ENCODE results near the gene HIVEP3. TPM values are rescaled to one million over a fixed set of nuclear protein-coding genes. Genes with fewer than 3 reads are reported as not detected.

The HIVEP3 gene
- total RNA-seq, 1 experiment from 2014 or later, result 0.17 TPM

DNA sequence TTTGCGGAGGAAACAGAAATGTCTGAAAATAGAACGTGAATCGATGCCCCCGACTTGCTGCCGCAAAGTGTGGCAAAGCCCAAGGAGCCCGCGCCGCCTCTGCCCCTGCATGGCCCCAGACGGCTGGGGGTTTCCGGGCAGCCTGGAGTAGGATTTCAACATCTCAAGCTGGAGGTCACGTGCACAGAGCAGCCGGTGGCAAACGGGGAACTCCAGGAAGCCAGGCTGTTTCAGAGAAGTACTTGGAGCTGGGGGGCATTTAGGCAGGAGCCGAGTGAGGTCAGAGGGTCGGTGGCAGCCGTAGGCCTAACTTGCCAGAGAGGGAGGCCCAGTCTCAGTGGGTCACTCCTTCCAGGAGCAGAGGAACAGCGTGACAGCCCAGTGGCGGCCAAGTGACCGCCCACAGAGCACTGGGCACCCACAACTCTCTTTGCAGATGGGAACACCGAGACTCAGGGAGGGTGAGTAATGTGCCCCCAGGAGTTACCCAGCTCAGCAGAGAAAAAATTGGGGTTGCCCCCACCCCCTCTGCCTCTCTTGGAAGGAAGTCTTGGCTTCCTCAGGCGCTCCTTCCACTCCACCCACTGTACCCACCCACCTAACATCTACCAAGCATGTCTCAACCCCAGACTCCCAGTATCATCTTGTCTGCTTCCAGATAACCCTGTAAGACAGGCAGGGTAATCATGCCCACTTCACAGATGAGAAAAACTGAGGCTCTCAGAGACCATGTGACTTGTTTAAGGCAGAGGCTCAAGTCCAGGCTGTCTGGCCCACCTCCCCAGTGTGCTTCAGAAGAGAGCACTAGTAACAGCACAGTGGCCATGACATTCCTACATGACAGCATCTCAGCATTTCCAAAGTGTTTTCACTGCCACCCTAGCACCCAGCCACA, 179.4 kb downstream of the HIVEP3 start:
- DNase-seq (ENCODE audit: extremely low read depth, low read depth), result no peak

DNA sequence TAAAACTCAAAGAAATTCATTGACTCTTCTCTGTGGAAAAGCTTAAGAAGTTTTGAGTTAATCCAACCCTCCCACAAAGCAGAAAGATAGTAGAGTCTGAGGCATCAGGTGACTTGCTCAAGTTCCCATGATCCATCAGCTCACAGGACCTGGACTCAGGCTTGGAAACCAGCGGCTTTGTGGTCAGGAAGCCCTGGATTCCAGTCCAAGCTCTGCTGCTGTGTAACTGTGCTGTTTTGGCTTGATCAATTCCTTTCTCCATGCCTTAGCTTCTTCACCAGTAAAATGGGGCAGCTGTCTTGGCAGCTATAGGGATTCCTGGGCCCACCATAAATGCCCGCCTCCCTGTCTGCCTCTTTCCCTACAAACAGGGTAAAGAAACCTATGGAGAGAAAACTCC, 180.2 kb downstream of the HIVEP3 start:
- DNase-seq (ENCODE audit: extremely low read depth, low read depth), result no peak

DNA sequence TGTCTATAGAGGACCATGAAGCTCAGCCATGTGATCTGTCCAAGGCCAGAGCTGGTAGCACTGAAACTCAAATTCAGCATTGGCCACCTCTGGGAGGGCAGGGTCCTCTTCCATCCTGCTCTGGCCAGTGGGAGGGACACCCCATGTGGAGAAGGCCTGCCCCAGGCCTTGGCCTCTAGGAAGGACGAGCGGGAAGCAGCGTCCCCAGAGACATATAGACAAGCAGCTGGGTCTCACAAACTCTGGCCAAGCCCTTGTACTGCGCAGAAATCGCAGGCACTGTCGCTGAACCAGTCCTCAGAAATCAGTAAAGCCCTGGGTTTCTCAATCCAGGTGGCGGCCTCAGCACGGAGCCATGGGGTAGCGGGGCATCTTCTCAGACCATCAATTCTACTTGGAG, 180.7 kb downstream of the HIVEP3 start:
- DNase-seq (ENCODE audit: extremely low read depth, low read depth), result no peak

DNA sequence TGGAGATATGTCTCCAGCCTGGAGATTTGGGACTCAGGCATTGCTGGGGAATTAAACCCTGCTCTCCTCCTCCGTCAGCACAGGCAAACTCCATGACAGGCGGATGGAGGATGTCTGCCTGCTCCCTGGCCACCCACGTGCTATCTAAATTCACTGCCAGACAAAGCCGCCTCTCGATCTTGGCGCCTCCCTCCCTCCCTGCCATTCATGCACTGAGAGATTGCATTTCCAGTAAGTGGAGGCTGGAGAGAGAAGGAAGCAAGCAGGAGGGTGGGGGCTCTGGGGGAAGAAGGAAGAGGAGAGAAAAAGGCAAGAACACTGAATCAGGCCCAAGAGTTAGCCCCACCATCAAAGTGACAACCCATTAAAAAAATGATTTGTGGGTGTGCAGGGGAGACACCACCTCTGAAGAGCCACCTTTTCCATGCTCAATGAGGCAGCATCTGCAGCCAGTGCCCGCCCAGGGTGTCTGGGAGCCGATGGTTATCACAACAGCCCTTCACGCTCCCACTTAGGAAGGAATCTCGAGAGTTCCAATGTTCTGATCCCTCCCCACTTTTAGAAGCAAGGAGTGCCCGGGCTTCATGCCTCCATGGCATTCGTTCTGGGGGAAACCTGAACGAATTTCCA, 183.0 kb downstream of the HIVEP3 start:
- DNase-seq (ENCODE audit: extremely low read depth, low read depth), result no peak

DNA sequence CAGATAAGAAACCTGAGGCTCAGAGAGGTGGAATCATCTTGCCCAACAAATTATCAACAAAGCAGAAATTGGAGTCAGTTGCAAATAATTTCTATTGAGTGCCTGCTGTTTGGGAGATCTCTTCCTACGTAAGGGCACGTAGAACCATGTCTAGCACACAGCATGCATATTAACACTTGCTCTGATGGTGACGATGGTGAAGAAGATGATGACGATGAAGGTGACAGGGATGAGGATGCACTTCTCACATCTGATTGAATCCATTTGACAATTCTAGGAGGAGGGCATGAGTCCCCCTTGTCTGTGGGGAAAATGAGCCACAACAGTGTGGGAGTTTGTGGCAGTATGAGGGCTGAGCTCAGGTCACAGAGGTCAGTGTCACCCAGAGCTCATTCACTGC, 183.6 kb downstream of the HIVEP3 start:
- DNase-seq (ENCODE audit: extremely low read depth, low read depth), result no peak

DNA sequence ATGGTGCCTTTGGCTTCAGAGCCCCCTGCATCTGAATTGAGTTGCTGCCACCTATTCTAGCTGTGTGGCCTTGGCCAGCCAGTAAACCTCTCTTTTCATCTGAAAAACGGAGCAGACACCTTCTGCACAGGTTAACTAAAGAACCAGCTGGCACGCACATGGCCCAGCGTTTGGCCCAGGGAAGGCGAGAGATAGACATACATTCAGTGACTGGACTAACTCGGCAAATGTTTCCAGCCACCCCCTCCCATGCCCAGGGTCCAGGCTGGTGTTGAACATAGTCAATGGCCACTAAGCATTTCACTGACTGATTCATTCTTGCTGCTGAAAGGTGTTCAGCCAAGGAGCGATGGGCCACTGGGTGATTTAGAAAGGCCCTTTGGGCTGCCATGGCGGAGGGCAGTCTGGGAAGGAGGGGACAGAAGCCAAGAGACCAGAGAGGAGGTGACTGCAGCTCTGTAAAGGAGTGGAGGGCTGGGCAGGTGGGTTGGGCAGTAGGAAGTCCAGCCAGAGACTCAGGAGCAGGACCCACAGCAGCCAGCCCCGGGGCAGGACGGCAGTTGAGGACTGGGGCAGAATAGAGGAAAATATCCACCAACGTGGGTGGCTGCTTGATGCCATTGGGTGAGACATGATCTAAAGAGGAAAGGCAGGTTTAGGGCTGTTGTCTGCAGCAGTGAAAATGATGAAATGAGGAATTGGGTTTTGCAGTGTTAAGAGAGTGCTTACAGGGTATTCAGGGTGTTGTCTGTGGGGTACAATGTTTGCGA, 184.3 kb downstream of the HIVEP3 start:
- DNase-seq (ENCODE audit: extremely low read depth, low read depth), result no peak

DNA sequence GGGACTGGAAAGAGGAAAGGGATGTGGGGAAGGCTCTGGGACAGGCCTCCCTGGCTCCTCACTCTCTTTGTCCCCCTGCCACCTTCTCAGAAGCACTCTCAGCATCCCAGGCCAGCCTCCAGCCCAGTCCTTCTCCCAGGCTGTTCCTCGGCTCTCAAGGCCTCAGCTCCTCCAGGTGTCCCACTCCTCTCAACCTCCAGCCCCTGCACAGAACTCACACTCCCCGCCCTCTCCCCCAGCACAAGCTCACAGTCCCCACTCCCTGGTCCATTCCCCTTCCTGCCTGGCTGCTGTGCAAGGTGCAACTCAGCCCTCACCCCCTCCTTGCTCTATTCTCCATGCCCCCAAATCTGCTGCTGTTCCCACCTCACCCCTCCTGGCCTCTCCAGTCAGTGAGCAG, 185.0 kb downstream of the HIVEP3 start:
- DNase-seq (ENCODE audit: extremely low read depth, low read depth), result no peak

DNA sequence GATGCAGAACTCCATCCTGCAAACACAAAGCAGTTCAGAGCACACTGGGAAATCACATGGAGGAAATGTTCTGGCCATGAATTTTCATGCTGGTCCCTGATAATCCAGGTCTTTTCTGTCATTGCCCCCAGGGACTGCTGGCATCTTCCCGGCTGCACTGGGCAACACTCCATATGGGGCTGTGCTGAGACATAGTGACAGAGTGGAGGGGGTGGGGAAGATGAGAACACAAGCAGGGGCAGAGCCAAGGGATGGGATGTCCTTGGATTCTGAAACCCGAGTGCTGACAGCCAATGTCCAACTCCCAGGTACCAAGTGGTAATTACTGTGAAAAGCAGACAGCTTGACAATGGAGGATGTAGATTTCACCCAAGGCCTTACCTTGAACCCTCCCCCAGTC, 185.7 kb downstream of the HIVEP3 start:
- DNase-seq (ENCODE audit: extremely low read depth, low read depth), result no peak

DNA sequence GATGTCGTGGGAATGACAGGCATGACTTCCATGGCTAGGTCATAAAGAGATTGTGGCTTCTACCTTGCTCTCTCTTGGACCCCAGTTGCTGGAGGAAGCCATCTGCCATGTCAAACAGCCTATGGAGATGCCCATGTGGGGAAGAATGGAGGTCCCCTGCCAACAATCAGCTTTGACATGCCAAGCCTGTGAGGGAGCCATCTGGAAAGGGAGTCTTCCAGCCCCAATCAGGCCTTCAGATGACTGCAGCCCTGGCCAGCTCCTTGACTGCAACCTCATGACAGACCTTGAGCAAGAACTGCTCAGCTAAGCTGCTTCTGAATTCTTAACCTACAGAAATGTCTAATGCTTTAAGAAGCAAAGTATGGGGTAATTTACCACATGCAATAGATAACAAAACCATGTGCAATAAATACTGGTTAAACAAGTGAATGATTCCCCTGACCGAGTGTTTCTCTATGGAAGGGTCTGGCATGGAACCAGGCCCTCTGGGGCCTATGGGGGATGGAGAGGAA, 187.1 kb downstream of the HIVEP3 start:
- DNase-seq (ENCODE audit: extremely low read depth, low read depth), result no peak

DNA sequence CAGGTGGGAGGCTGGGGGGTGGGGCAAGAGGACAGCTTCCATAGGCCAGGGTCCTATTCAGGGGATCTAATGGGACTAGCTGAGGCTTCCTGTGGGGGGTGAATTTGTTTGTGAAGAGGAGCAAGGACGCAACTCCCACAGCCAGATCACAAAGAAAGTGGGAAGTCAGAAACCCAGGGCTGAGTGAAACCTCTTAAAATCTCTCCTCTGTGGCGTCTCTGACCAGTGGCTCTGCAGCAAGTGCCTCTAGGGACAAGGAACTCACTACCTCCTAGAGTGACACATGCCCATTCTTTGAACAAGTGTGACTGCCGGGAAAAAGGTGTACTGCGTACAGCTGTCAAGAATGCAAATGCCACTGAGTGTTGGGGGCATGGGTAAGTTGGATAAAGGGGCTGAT, 187.9 kb downstream of the HIVEP3 start:
- DNase-seq (ENCODE audit: extremely low read depth, low read depth), result no peak

DNA sequence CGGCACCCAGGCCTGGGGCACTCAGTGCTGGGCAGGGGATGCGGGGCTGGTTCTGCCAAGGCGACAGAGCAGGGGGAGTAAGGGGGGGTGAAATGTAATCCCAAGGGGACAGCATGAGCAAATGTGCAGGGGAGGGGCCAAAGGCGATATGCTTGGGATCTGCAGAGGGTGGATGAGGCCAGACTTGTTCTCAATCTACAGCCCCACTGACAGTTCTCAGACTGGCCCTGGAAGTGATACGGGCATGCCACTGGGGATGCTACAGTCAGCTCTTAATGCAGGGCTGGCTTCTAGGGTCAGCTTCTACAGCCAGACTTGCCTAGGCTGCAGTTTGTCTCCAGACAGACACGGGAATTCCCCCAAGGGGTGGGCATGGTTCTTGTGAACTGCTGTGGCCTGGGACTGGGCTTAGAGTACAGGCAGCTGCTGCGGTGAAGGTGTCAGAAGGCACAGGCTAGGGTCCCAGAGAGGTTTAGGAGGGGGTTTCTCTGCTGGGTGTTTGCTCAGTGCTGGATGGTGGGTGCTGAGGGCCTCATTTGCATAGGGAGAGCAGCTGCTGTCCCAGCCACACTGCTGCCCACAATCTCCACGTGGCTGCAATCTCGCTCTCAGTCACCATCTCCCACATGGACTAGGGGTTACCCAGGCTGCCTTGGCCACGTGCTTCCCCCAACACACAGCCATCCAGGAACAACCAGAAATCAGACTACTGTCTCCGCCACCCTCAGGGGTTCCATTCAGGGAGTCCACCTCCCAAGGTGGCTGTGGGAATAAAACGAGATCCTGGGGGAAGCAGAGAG, 190.1 kb downstream of the HIVEP3 start:
- DNase-seq (ENCODE audit: extremely low read depth, low read depth), result no peak

DNA sequence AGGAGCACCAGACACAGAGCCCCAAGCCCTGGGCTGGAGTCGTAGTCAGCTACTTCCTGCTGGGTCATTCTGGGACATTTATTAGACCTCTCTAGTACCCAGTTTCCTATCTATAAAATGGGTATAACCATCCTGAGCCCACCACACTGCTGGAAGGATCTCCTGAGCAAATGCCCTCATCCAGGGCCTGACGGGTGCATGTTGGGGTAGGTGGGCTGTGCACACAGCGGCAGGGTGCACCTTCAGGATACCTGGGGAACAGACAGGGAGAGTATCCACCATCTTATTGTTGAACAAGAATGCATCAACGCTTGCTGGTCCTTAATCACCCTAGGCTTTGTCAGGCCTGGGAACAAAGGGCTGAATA, 191.0 kb downstream of the HIVEP3 start:
- no peak for DNase-seq (ENCODE audit: extremely low read depth, low read depth)

DNA sequence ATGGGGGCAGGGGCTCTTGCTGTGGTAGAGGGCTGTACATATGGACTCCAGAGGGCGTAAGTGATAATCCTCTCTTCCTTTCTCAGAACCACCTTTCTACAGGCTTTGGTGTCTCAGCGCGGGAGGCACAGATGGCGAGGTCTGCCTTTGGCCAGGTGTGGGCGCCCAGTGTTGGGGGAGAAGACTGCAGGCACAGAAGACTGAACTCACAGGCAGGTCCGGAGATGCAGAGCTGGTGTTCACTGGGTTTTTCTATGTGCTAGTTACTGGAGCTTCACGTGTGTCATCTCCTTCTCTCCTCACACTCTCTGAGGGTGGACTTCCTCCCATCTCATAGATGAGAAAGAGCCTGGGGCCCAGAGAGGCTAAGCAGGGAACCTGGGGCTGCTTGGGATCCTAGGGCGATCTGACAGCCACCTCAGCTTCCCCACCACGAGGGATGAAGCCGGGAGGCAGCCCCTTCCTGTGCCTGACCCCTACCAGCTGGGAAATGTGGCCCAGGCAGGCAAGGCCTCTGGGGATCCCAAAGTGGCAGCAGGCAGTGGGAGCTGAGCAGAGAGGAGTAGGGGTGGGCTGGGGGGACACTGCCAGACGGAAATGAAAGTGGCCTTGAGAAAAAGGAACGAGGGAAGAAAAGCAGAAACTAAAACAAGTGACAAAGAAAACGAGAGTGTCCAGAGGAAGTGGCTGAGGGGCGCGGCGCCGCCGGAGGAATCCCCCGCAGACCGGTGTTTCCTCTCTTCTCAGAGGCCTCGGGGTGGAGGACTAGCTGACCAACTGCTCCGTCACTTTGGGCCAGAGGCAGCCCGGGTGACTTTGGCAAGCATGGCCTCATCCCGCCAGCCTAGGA, 191.6 kb downstream of the HIVEP3 start:
- DNase-seq (ENCODE audit: extremely low read depth, low read depth), result no peak

DNA sequence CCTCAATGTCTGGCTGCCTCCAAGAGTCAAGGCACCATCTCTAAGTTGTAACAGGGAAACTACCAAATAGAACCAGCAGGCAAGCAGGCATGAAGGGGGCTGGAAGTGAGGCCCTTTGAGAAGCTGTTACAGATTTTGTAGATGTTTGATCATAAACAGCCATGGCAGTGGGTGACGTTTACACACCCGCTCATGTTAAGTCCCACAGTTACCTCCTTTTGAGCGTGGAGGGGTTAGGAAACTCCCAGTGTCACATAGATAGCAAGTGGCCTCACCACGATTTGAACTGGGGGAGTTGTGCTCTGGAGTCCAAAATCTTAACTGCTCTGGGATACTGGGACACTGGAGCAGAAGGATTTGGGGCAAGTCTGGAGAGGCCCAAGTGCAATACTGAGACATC, 192.4 kb downstream of the HIVEP3 start:
- no peak for DNase-seq (ENCODE audit: extremely low read depth, low read depth)

DNA sequence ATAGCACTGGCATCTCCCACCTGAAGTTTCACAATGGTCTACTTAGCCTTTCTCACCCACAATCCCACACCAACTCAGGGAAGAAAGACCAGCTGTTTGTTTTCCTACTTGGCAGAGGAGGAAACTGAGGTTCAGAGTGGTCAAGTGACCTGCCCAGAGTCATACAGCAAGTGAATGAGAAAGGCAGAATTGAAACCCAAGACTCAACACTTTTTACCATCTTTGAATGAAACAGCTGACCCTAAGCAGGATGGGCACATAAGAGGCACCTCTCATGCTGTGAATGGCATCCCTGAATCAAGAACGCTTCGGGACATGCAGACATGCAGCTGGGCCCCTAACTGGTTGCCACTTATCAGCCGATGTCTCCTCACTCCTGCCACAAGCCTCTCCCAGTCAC, 193.8 kb downstream of the HIVEP3 start:
- no peak for DNase-seq (ENCODE audit: extremely low read depth, low read depth)

DNA sequence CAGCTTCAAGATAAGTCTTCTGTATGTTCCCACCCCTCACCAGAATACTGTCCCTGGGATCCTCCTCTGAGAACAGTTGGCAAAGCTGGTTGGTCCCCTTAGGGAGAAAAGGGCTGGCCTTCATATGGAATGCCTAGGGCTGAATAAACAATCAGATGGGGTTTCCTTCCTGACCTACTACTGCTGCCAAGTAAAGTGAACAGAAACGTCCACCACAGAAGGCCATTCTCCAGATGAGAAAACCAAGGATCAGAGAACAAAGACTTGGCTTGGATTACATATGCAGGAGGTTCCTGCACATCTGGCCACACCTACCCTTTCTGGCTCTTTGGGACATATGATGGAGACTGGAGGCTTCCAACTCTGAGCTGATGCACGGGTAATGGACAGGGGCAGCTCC, 194.5 kb downstream of the HIVEP3 start:
- DNase-seq (ENCODE audit: extremely low read depth, low read depth), result no peak

DNA sequence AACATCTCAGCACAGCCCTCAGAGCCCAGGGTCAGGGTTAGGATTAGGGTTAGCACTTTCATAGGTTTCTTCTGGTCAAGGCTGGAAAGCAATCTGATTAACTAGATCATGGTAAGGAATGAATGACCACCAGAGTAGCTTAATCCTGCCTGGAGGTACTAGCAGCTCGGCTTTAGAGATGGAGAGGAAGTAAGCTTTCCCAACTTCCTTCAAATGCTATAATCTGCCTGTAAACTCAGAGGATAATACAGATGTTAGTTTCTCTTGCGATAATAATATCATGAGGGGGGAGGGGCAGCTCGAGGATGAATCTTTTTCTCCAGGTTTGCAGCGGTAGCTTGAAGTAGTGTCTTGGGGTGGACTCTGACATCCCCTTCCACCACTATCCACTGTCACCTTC, 194.9 kb downstream of the HIVEP3 start:
- DNase-seq (ENCODE audit: extremely low read depth, low read depth), result no peak

DNA sequence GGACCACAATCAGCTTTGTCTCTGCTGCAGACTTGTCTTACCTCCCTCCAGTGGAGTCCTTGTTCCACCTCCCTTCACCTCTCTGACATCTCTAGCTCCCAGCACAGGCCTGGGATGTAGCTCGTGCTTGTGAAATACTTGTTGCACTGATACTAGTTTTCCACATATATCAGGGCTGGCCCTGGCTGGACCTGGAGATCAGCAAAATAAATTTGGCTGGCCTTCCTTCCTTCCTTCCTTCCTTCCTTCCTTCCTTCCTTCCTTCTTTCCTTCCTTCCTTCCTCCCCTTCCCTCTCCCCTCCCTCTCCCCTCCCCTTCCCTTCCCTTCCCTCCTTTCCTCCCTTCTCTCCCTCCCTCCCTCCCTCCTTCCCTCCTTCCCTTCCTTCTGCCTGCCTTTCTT, 196.5 kb downstream of the HIVEP3 start:
- DNase-seq (ENCODE audit: extremely low read depth, low read depth), result no peak

DNA sequence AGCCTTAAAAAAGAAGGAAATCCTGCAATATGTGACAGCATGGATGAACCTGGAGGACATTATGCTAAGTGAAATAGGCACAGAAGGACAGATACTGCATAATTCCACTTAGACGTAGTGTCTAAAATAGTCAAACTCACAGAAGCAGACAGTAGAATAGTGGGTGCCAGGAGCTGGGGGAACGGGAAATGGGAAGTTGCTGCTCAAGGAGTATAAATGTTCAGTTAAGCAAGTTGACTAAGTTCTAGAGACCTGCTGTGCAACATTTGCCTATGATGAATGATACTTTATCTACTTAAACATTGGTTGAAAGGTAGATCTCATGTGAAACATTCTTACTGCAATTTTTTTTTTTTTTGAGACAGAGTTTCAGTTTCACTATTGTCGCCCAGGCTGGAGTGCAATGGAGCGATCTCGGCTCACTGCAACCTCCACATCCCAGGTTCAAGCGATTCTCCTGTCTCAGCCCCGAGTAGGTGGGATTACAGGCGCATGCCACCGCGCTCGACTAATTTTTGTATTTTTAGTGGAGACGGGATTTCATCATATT, 197.8 kb downstream of the HIVEP3 start:
- DNase-seq (ENCODE audit: extremely low read depth, low read depth), result no peak

All from NCI-H460 (cell line).